ENCODE data around the gene ZMYND10. TPM values are rescaled to one million over a fixed set of nuclear protein-coding genes. Genes with fewer than 3 reads are reported as not detected.

ZMYND10 gene
- polyA plus RNA-seq, 1 of the 3 experiments (the other 2 are of a cell fraction): 0.95 TPM

- H3K9ac ChIP-seq: no peak overlapping the region
- ChIA-PET POLR2A (no interaction called here), CTCF (interaction anchor here (0.9 to 3.7 kb wide), 9 partner anchors 10 to 175 kb away, joined by 3 to 24 read pairs (median 4); no protein-coding TSS in a partner anchor)
Measured at GRCh38 chr3:50374363-50375257, 29.1 kb upstream of the ZMYND10 start.

More at GRCh38 chr3:50374363-50375257, 29.1 kb upstream of the ZMYND10 start:
- Histone ChIP-seq H3K36me3 (replicated peaks in 1 of 2; ENCODE audit: control insufficient read depth in 1 of 2, insufficient read depth in 2 of 2, low read length in 1 of 2) (no peaks in the 10 kb centered on the region), H3K9me3 (no peaks in the 10 kb centered on the region), H3K27ac (ENCODE audit: low read depth in 2 of 2, low read length in 1 of 2) (peak overlapping the region in 1 of 2 experiments; percentile 100; a peak in 2 of 4 replicates), H3K4me1 (ENCODE audit: control insufficient read depth in 1 of 2, insufficient read depth in 2 of 2, low read depth in 1 of 2, low read length in 1 of 2) (peaks cover 0 to 94% of the 10 kb centered on the region in 2 experiments; a peak in 2 of 4 replicates), H3K4me3 (ENCODE audit: low read depth in 2 of 2, low read length in 1 of 2) (peak overlapping the region in 1 of 2 experiments; percentile 7; a peak in 1 of 4 replicates), H3F3A (replicated peaks; ENCODE audit: insufficient read depth) (no peaks in the 10 kb centered on the region), H3K9me2 (no peaks in the 10 kb centered on the region), H4K20me1 (ENCODE audit: insufficient read depth) (no peaks in the 10 kb centered on the region), H3K79me2 (ENCODE audit: insufficient read depth) (no peaks in the 10 kb centered on the region), H2AFZ (ENCODE audit: low read depth) (no peak overlapping the region), H3K27me3 (ENCODE audit: insufficient read depth) (no peaks in the 10 kb centered on the region), H3K4me2 (no peak overlapping the region)
- TF ChIP-seq TAF1 (IDR thresholded peaks at IDR 0.05; ENCODE audit: borderline replicate concordance, low read depth, low read length): no peak
- TF ChIP-seq EZH2phosphoT487 (IDR thresholded peaks at IDR 0.05; ENCODE audit: borderline replicate concordance, low read depth): no peak
- TF ChIP-seq GABPA (IDR thresholded peaks at IDR 0.05; ENCODE audit: low read depth): no peak
- no peak for TF ChIP-seq CTCF (IDR thresholded peaks at IDR 0.05)
- no peak for TF ChIP-seq YY1 (IDR thresholded peaks at IDR 0.05; ENCODE audit: low read depth)
- TF ChIP-seq PBX3 (IDR thresholded peaks at IDR 0.05): no peak
- peak; percentile 63 for DNase-seq
- WGBS (ENCODE audit: low lambda C conversion rate): 71% methylated on average over 8 of the region's 22 CpGs

Measured in SK-N-SH (cell line).